Breast epithelium (tissue), 4 donors: ENCODE measurements around the gene HERC2. TPM values are rescaled to one million over a fixed set of nuclear protein-coding genes. Genes with fewer than 3 reads are reported as not detected.
"Not testable (repeated sequence)": the region's sequence is repeated elsewhere in the genome, so short reads cannot be mapped to it uniquely, and the experiment has no call there.

Experiments
- DNase-seq, 2 donors: peaks; one replicate each; pipeline ENCODE4 v3.0.0-alpha.2; 2019; ENCODE audit warnings: low spot score in 2 of 2
- H3K27ac ChIP-seq, 2 donors: fragments of 200-600 bp; sonication (generic) in 1 of 2; one replicate each; pipeline ENCODE4 v1.5.1; 2016 to 2019; ENCODE audit warnings: mild to moderate bottlenecking in 1 of 2
- H3K27me3 ChIP-seq, 2 donors: fragments of 200-600 bp; sonication (generic) in 1 of 2; one replicate each; pipeline versions ENCODE4 v1.5.1 to v1.6.0; 2017 to 2019; ENCODE audit warnings: control low read depth in 1 of 2, mild to moderate bottlenecking in 1 of 2
- H3K36me3 ChIP-seq: fragments of 200-600 bp; one replicate; pipeline ENCODE4 v1.5.1; 2019
- H3K4me1 ChIP-seq, 2 donors: fragments of 200-600 bp; sonication (generic); one replicate each; pipeline ENCODE4 v1.5.1; 2016 to 2019; ENCODE audit warnings: control low read depth in 1 of 2
- H3K4me3 ChIP-seq, 3 donors: fragments of 200-600 bp; sonication (generic); 1 replicate in 2 of 3; 2 replicates in 1 of 3; pipeline ENCODE4 v1.5.1; 2016 to 2019; ENCODE audit warnings: mild to moderate bottlenecking in 3 of 3, moderate library complexity in 2 of 3
- H3K9me3 ChIP-seq, 2 donors: fragments of 200-600 bp; sonication (generic) in 1 of 2; one replicate each; pipeline ENCODE4 v1.5.1; 2016 to 2019; ENCODE audit warnings: control low read depth in 1 of 2
- CTCF ChIP-seq, 3 donors: fragments of 450-650 bp; IDR thresholded peaks; one replicate each; pipeline ENCODE4 v1.5.1; 2016 to 2017; ENCODE audit warnings: antibody characterized with exemption in 3 of 3, mild to moderate bottlenecking in 3 of 3, moderate library complexity in 3 of 3
- POLR2A ChIP-seq: fragments of 450-650 bp; IDR thresholded peaks from one replicate; pipeline ENCODE4 v1.6.1; 2016; ENCODE audit warnings: antibody characterized with exemption, mild to moderate bottlenecking, moderate library complexity
- POLR2AphosphoS5 ChIP-seq, 3 donors: sonication (generic); formaldehyde crosslinking; IDR thresholded peaks; one replicate each; pipeline ENCODE4 v1.6.1; 2017; ENCODE audit warnings: antibody characterized with exemption in 3 of 3
- intact Hi-C: fragments of 100-400 bp; cut with DNase I; formaldehyde crosslinking; loops from one replicate; pipeline ENCODE4 v1.15.1; 2023; ENCODE audit warnings: low total_unique reads
- total RNA-seq, 3 donors: library from RNA; depleted of rRNA; stranded (reverse); fragments of >200 nt; gene quantifications; one replicate each; pipeline ENCODE4 v1.1.0, GENCODE V29; 2016

The HERC2 gene
- total RNA-seq, 3 donors from 2014 or later, result 46.2 to 55.8 (median 51.1) TPM

- Histone ChIP-seq H3K9me3 (no peaks in the 10 kb centered on the region), H3K4me3 (no peak overlapping the region), H3K4me1 (no peaks in the 10 kb centered on the region), H3K27me3 (no peaks in the 10 kb centered on the region), H3K36me3 (peaks cover 6% of the 10 kb centered on the region), H3K27ac (no peak overlapping the region)
- intact Hi-C loops, result no loop called here
- TF ChIP-seq POLR2AphosphoS5 (IDR thresholded peaks at IDR 0.05) (no peak), POLR2A (no peak), CTCF (IDR thresholded peaks at IDR 0.05) (no peak)
- DNase-seq, result no peak
Observed at GRCh38 chr15:28167042-28167441, 154.9 kb downstream of the HERC2 start.

GRCh38 chr15:28165791-28166190, 156.2 kb downstream of the HERC2 start:
- H3K4me3 ChIP-seq, result no peak overlapping the region
- TF ChIP-seq POLR2AphosphoS5 (IDR thresholded peaks at IDR 0.05) (no peak), CTCF (IDR thresholded peaks at IDR 0.05) (no peak), POLR2A (no peak)
- intact Hi-C loops, result no loop called here
- no peaks in the 10 kb centered on the region for H3K27me3 ChIP-seq
- H3K9me3 ChIP-seq, result no peaks in the 10 kb centered on the region
- no peak overlapping the region for H3K27ac ChIP-seq
- no peaks in the 10 kb centered on the region for H3K4me1 ChIP-seq
- H3K36me3 ChIP-seq, result peaks cover 6% of the 10 kb centered on the region
- no peak for DNase-seq

GRCh38 chr15:28164876-28165275, 157.1 kb downstream of the HERC2 start:
- no peaks in the 10 kb centered on the region for H3K27me3 ChIP-seq
- H3K9me3 ChIP-seq, result no peaks in the 10 kb centered on the region
- DNase-seq, result no peak
- no peak overlapping the region for H3K4me3 ChIP-seq
- intact Hi-C loops, result no loop called here
- H3K4me1 ChIP-seq, result no peaks in the 10 kb centered on the region
- peaks cover 6% of the 10 kb centered on the region for H3K36me3 ChIP-seq
- H3K27ac ChIP-seq, result no peak overlapping the region
- TF ChIP-seq POLR2A (no peak), POLR2AphosphoS5 (IDR thresholded peaks at IDR 0.05) (no peak), CTCF (IDR thresholded peaks at IDR 0.05) (no peak)

- no peaks in the 10 kb centered on the region for H3K4me1 ChIP-seq
- H3K27me3 ChIP-seq, result no peaks in the 10 kb centered on the region
- H3K9me3 ChIP-seq, result peaks cover 3 to 4% of the 10 kb centered on the region in 2 donors
- no peak for TF ChIP-seq POLR2A
- TF ChIP-seq POLR2AphosphoS5 (IDR thresholded peaks at IDR 0.05), result no peak
- no peak for TF ChIP-seq CTCF (IDR thresholded peaks at IDR 0.05)
- H3K36me3 ChIP-seq, result no peaks in the 10 kb centered on the region
- H3K27ac ChIP-seq, result no peak overlapping the region
- no peak overlapping the region for H3K4me3 ChIP-seq
- DNase-seq, result no peak
- intact Hi-C loops, result no loop called here
Observed at GRCh38 chr15:28154283-28154682, 167.7 kb downstream of the HERC2 start.

GRCh38 chr15:28153492-28154119, 168.4 kb downstream of the HERC2 start:
- Histone ChIP-seq H3K36me3 (no peaks in the 10 kb centered on the region), H3K4me1 (no peaks in the 10 kb centered on the region), H3K9me3 (peaks cover 6 to 7% of the 10 kb centered on the region in 2 donors), H3K4me3 (no peak overlapping the region), H3K27ac (no peak overlapping the region), H3K27me3 (no peaks in the 10 kb centered on the region)
- TF ChIP-seq POLR2AphosphoS5 (IDR thresholded peaks at IDR 0.05), result no peak
- no peak for TF ChIP-seq POLR2A
- TF ChIP-seq CTCF (IDR thresholded peaks at IDR 0.05), result no peak
- intact Hi-C loops, result no loop called here
- DNase-seq, result no peak

- H3K27me3 ChIP-seq, DNase-seq, H3K4me3 ChIP-seq, H3K4me1 ChIP-seq, H3K27ac ChIP-seq, H3K36me3 ChIP-seq, H3K9me3 ChIP-seq, intact Hi-C loops: not testable (repeated sequence)
Observed at GRCh38 chr15:28152538-28152923, 169.4 kb downstream of the HERC2 start.

GRCh38 chr15:28151864-28152537, 170.0 kb downstream of the HERC2 start:
- H3K27me3 ChIP-seq, H3K27ac ChIP-seq, intact Hi-C loops, H3K4me3 ChIP-seq, DNase-seq, H3K9me3 ChIP-seq, H3K4me1 ChIP-seq, H3K36me3 ChIP-seq: not testable (repeated sequence)
